Stimulated activated CD4-positive, alpha-beta T cell treated with anti-CD3 and anti-CD28 coated beads, TNF-alpha, amount 100 ng/mL, for 48 hours (primary cell): ENCODE data around the gene ELF1.
"Not testable (repeated sequence)": the region's sequence is repeated elsewhere in the genome, so short reads cannot be mapped to it uniquely, and the experiment has no call there.

Experiments
- DNase-seq, 3 donors: peaks; one replicate each; pipeline ENCODE4 v3.0.0-alpha.2; 2020; ENCODE audit warnings: low read depth in 3 of 3

Gene ELF1

GRCh38 chr13:41042419-41042818 is 23.3 kb upstream of the ELF1 start:
- DNase-seq = not testable (repeated sequence)

GRCh38 chr13:41040584-41041334 is 21.6 kb upstream of the ELF1 start:
- DNase-seq = no peak

GRCh38 chr13:41039746-41040145 is 20.6 kb upstream of the ELF1 start:
- DNase-seq = no peak

- not testable (repeated sequence) for DNase-seq
These were observed 17.4 kb upstream of the ELF1 start for GRCh38 chr13:41036557-41036956.

GRCh38 chr13:41034881-41035280 is 15.8 kb upstream of the ELF1 start:
- no peak for DNase-seq

DNA sequence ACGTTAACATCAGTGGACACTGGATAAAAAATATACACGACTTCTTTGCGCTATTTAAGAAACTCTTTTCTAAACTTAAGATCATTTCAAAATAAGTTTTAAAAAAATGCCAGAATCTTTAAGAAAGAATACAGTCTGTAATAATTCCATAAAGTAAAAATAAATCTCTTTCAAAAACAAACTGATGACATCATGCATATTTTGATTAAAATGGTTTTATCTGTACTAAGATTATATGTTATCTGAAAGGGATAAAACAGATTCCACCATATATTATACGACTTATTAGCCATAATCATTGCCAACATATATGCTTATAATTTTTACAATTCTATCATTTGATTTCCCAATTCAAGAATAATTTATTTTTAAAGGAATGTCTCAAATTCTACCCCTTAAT is 15.3 kb upstream of the ELF1 start:
- DNase-seq = no peak

GRCh38 chr13:41032691-41033376 is 13.7 kb upstream of the ELF1 start:
- DNase-seq = no peak

DNA sequence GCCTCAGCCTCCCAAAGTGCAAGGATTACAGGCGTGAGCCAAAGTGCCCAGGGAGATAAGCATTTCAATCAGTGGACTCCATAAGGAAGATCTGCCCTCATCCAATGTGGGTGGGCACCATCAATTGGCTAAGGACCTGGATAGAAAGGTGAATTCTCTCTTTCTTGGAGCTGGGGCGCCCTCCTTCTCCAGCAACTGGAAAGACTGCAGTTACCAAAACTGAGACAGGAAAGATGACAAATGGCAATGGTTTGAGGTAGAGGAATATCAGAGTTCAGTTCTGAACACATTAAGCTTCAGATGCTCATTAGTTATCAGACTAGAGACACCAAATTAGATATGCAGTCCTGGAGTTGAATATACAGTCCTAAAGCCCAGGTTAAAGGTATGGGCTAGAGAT is 10.5 kb upstream of the ELF1 start:
- DNase-seq = no peak

GRCh38 chr13:41028051-41028450 is 8.9 kb upstream of the ELF1 start:
- DNase-seq = no peak

- DNase-seq = no peak
These were observed 7.7 kb upstream of the ELF1 start for GRCh38 chr13:41026788-41027187.

DNA sequence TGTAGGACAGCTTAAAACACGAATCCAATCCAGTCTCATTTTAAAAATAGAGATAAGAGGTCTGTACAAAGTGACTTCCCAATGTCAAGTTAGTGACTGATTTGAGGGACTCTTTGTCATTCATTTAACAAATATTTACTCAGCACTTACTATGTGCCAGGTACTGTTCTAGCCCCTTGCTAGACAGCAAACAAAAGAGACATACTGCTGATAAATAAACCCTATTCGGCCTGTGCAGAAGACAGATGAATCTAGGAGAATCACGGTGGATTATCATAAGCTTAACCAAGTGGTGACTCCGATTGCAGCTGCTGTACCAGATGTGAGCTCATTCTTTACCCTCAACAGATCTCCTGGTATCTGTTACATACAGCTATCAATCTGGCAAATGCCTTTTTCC is 6.4 kb upstream of the ELF1 start:
- no peak for DNase-seq

DNA sequence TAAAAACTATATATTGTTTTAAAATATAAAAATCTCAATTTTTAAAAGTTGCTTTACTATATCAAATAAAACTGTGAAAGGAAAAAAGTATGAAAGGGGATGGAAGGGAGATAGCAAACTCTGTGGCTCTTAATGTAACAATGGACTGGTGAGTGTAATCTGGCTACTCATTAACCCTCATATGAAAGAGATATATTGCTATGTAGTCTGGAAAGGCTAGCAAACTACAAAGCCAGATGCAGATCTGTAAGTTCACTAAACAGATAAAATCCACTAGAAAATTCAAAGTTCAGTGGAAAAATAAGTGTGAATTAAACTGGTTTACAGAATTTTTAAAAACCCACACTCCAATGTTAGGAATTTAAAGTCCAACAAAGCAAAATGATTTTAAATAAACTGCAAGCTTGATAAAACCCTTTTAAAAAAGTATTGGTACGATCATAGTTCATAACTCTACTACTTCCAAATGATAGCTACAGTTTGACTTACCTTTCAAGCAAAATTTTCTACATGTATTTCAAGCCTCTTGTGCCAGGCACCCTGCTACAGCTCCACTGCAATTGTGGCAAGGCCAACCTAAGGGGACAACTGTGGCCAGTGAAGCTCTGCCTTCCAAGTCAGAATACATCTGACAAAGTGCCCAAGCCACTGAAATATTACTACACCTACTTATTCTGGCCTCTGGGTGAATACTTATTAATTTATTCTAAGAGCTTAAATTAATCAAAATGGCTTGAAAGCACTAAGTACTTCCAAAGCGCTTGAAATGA is 647 bp upstream of the ELF1 start:
- no peak for DNase-seq

GRCh38 chr13:41018602-41018948 is 541 bp downstream of the ELF1 start:
- no peak for DNase-seq

- no peak for DNase-seq
These were observed 1.1 kb downstream of the ELF1 start for GRCh38 chr13:41017817-41018601.

- no peak for DNase-seq
These were observed 2.0 kb downstream of the ELF1 start for GRCh38 chr13:41017159-41017558.

GRCh38 chr13:41015920-41016319 is 3.2 kb downstream of the ELF1 start:
- no peak for DNase-seq

- no peak for DNase-seq
These were observed 5.3 kb downstream of the ELF1 start for GRCh38 chr13:41013835-41014234.

GRCh38 chr13:41012536-41012935 is 6.6 kb downstream of the ELF1 start:
- no peak for DNase-seq

DNA sequence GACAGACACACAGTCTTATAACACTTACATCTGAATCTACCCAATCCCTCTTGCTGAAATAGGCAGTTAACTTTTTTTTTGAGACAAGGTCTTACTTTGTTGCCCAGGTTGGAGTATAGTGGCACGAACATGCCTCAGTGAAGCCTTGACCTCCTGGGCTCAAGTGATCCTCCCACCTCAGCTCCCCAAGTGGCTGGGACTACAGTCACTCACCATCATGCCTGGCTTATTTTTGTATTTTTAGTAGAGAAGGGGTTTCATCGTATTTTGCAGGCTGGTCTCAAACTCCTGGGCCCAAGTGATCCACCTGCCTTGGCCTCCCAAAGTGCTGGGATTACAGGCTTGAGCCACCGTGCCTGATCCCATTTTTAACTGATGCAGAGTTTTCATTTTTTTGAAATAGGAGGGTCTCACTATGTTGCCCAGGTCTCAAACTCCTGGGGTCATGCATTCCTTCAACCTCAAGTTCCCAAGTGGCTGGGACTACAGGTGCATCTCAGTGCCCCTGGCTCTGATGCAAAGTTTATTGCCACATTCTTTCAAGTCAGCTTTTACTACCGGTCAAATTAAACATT is 7.6 kb downstream of the ELF1 start:
- DNase-seq = no peak

DNA sequence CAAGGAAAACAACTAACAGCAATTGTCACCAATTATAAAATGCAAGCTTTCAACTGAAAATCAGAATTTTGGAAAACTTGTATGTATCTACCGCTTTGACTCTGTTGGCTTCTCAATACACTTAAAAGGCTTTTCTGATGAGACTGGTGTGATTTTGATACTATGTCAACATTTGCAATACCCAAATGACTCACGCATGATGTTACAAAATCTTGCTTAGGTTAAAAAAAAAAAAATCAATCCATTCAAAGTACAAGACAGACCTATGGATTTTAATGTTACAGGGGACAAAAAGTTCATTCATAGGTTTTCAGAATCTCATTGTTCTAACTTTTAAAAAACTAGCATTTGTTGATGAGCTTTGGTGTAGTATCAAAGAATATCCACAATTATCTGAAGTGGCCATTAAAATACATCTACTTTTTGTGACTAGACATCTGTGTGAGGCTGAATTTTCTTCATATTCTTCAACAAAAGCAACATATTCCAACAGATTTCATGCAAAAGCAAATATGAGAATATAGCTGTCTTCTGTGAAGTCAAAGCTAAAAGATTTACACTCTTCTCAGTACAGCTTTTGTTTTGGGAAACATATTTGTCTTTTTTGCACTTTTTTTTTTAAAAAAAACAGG is 10.7 kb downstream of the ELF1 start:
- DNase-seq = no peak

- no peak for DNase-seq
These were observed 11.4 kb downstream of the ELF1 start for GRCh38 chr13:41007744-41008128.
